HG03565 (cell line): ENCODE measurements around the gene SCGB3A1.

ENCODE experiments used
- ATAC-seq: cut with Tn5 transposase; IDR thresholded peaks from one replicate; pipeline ENCODE4 v1.9.1; 2021; ENCODE audit warnings: mild to moderate bottlenecking, moderate library complexity; ENCODE audit not compliant: unreplicated experiment

Gene SCGB3A1, protein sequence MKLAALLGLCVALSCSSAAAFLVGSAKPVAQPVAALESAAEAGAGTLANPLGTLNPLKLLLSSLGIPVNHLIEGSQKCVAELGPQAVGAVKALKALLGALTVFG

DNA sequence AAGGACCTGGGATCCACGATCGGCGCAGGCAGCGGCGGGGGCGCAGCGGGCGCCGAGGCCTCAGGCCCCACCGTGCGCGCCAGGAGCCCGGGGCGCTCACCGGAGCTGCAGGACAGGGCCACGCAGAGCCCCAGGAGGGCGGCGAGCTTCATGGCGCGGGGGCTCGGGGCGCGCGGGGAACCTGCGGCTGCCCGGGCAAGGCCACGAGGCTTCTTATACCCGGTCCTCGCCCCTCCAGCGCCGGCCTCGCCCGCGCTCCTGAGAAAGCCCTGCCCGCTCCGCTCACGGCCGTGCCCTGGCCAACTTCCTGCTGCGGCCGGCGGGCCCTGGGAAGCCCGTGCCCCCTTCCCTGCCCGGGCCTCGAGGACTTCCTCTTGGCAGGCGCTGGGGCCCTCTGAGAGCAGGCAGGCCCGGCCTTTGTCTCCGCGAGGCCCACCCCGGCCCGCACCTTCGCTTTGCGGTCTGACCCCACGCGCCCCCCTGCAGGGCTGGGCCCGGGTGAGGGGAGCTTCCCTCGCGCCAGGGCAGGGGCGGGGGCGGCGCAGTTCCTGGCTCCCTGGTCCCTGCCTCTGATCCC, at the start of gene SCGB3A1:
TSS of gene SCGB3A1 (minus strand) at position 189 of the 577 bp plus-strand sequence. CDS start at position 152, 37 bp downstream.
- no peak for ATAC-seq

DNA sequence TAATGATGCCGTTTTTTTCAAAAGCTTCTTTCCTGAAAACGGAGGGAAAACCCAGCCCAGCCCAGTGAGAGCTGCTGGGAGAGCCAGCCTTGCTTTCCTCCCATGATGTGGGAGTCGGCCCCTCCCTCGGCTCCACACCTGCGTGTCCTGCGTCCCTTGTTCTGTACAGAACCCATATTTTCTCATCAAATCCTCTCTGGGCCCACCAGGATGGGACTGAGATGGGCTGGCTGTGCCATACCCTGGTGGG, 49.2 kb upstream of the SCGB3A1 start:
- ATAC-seq: no peak

DNA sequence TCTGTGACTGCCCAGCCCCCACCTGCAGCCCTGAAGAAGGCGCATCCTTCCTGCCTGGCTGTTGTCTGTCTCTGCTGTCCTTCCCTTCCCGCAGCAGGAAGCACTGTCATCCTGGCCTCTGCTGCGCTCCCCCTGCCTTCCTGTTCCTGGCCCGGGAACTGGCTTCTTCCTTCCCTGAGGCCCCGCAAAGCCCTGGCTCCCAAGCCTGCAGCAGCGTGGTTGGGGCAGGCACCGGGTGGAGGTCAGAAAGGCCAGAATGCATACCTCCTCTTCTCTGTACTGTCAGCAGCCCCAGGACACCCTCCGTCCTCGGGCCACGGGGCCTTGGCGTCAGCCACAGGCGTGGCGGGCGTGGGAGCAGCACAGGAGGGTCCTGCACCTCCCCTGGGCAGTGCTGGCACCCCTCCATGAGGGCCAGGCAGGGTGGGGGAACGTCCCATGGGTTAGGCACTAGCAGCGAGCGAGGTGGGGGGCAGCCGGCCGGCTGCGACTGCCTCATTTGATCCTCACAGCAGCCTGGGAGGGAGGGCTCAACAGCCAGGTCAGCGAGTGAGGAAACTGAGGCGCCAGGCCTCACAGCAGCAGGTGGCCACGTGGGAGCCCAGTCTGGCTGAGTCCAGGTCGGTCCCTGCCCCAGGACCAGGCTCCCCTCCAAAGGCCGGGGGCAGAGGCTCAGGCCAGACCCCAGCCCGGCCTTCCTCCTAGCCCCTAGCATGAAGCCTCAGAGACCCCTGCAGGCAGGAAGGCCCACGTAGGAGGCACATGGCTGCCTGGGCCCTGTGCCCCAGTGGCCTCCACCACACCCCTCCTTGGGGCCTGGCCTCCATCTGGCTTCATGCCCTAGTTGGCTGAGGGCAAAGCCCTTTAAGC, 48.7 kb upstream of the SCGB3A1 start:
- ATAC-seq: no peak

DNA sequence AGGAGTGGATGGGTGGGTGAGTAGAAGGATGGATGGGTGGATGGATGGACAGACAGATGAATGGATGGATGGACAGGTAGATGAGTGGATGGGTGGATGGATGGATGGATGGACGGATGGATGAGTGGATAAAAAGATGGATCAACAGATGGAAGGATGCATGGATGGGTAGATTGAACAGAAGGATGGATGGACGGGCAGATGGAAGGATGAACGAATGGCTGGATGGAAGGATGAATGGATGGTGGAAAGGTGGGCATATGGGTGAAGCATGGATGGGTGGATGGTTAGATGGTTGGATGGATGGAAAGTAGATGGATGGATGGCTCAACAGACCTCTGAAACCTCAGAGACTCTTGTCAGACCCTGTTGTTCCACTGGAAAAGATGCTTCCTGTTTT, 48.0 kb upstream of the SCGB3A1 start:
- no peak for ATAC-seq

DNA sequence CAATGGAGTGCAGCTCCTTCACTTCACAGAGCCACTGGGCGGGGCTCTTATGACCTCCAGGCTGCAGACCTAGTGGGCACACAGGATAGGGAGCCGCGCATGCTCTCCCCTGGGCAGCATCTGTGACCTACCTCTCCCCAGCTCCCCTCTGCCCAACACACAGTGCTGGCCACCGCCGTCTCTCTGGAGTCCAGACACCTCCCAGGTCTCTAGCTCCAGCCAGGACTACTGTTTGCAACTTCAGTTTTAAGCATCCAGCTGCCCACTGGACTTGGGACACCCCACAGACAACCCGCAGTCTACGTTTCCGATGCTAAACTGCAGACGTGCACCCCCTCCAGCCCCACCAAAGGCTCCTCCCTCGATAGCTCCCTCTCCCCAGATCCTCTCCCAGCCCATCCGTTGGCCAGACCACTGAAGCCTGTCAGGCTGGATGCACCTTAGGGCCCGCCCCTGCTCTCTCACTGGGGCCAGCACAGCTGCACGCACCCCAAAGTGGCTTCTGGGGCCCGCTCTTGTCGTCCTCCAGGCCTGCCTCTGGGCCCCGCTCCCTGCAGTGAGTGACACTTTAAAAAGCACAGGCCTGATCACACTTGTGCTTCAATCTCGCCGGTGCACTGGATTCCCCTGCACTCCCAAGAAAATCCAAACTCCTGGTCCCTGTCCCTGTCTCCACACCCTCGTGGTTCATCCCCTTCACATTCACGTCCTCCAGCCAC, 46.8 kb upstream of the SCGB3A1 start:
- no peak for ATAC-seq

DNA sequence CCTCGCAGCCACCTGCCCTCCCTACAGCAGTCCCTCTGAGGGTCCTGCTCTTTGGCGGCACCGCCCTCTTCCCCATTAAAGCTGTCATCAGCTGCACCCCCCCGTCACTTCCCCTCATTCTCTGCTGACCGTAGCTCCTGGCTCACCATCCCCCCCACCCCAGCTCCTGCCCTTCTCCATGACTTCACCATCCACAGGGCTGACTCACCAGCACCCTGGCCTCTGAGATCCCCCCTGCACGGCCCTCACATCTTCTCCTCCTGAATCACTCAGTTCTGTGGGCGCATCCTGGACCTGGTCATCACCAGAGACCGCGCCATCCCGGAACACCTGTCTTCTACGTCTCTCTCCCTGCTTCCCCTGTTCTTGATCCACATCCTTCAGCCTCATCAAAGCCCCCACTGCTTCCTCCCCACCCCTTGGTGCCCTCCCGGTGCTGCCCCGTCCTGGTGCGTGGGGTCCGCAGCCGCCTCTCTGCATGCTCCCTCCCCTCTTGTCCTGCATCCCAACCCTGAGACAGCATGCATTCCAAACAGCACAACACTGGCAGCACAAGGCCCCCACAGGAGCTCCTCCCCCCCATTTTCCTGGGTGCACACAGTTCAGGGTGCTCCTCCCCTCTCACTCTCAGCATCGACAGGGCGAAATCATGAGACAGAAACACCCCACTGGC, 45.2 kb upstream of the SCGB3A1 start:
- no peak for ATAC-seq

DNA sequence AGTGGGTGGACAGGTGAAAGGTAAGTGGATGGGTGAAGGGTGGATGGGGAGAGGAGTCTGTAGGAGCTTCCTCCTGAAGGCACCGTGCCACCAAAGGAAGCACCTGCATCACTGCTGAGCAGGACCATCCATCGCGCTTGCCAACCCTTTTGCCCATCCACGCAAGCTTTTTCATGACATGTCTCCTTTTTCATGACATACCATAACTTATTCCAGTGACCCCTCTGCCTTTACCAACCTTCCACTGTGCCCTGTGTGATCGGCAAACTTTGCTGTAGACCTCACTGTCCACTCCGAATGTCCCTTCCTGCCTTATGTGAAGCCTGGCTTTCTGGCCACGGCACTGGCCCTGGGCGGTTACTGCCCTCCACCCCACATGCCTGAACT, 44.7 kb upstream of the SCGB3A1 start:
- no peak for ATAC-seq

DNA sequence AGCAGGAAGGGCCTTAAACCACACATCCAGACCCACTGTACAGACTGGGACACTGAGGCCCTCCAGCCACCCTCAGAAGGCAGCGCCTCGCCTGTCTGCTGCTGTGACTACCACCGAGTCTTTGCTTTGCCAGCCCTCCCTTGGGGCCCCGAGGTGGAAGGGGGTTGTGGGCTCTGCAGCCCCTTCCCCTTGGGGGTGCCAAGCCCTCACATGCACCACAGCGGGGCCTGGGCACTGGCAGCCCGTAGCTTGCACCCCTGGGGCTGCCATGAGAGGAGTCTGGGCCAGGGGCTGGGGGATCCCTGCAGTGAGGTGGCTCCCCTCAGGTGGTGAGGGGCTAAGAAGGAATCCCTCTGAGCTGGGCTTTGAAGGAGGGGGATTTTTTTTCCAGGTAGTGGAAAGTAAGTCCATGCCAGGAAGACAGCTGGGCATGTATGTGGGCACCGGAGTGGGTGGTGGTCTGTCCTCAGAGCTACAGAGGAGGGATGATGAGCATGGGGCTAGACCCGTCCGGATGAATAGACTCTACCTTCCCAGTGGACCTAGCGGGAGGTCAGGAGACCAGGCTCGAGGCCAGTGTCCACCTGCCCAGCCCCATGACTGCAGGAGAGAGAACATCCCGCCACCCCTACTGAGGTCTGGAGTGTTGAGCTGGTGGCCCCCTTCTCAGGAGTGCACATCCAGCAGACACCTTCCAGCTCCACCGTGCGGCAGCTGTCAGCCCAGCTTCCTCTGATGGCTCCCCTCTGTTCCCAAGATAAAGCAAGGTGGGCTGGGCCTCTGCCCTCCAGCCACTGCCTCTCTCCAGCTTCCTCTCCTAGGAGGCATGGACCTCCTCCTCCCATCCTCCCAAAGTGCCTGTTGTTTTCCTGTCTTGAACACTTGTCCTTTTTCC, 42.2 kb upstream of the SCGB3A1 start:
- ATAC-seq: no peak

DNA sequence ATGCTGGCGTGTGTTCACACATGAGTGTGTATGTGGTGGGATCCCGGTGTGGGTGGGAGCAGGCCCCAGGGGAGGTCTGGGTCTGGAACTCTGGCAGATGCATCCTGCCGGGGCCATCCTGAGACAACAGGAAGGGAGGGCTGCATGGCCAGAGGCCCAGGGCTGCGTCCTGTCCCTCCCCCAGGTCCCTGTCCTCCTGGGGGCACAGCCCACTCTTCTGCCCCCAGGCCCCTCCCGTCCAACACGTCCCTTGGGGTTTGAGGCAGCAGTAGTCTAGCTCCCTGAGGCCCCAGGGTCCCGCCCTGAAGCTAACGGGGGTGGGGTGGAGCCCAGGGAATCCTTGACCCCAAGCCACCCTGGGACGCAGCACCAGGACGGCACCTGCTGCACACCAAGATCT, 41.5 kb upstream of the SCGB3A1 start:
- no peak for ATAC-seq

DNA sequence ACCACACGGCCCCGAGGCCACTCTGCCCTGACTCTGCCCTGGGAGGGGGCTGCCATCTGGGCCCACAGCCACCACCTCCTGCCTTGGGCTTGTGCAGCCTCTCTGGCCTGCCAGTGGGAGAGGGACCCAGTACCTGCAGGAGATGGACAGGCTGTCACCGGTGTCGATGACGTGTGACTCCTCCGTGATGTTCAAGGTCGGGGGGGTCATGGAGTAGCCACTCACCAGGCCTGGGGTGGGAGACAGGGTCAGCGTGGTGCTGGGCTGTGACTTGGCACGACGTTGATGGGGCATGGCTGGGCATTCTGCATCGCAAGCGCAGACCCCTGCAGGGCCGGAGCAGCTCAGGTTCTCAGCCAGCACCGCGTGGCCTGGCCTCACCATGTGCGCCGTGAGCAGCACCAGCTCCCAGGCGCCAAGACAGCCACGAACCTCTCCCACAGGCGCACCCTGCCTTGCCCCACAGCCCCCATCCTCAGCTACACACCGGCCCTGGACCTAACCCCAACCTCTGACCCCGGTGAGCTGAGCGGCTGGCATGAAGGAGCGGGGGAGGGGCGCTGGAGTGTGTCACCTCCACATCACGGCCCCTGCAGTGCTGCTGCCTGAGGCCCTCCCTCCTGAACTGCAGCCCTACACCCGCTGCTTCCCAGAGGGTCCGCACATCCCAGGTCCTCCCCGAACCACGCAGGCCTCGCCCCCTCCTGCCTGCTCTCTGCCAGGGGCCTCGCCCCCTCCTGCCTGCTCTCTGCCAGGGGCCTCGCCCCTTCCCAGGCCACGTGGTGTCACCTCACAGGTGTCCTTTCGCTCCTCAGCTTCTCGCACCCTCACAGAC, 40.5 kb upstream of the SCGB3A1 start:
- no peak for ATAC-seq

DNA sequence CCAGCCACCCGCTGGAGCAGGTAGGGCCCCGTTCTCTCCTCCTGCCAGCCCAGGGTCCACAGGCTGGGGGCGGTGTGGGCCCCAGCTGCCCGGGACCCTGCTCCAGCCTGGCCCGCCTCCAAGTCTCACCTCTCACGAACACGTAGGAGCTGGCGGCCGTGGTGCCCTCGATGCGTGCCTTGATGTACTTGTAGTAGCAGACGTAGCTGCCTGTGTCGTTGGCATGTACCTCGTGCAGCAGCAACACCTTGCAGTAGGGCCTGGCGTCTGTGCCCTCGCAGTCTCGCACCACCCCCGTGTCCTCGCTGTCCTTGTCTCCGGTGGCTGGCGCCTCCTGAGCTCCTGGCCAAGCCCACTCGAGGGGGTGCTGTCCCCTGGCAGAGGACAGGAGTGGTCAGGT, 39.1 kb upstream of the SCGB3A1 start:
- no peak for ATAC-seq

DNA sequence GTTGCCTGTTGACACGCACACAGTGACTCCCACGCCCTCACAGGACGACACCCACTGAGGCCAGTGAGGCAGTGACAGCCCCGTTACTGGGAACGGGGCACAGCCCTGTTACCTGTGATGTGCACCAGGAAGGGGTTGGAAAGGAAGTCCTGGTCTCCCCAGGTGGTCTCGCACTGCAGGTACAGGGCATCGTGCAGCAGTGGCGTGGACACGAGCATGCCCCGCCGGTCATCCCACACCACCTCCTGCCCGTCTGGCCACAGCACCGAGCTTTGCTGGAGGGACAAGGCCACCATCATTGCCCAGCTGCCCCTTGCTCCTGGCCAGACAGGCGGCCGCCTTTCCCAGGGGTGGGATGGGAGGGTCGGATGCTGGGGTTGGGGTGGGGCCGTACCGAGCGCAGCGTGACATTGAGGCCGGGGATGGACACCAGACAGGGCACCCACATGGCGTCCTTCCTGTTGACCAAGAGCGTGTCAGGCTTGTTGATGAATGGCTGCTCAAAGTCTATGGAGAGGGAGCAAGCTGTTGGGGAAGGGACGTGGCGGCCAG, 38.6 kb upstream of the SCGB3A1 start:
- no peak for ATAC-seq

DNA sequence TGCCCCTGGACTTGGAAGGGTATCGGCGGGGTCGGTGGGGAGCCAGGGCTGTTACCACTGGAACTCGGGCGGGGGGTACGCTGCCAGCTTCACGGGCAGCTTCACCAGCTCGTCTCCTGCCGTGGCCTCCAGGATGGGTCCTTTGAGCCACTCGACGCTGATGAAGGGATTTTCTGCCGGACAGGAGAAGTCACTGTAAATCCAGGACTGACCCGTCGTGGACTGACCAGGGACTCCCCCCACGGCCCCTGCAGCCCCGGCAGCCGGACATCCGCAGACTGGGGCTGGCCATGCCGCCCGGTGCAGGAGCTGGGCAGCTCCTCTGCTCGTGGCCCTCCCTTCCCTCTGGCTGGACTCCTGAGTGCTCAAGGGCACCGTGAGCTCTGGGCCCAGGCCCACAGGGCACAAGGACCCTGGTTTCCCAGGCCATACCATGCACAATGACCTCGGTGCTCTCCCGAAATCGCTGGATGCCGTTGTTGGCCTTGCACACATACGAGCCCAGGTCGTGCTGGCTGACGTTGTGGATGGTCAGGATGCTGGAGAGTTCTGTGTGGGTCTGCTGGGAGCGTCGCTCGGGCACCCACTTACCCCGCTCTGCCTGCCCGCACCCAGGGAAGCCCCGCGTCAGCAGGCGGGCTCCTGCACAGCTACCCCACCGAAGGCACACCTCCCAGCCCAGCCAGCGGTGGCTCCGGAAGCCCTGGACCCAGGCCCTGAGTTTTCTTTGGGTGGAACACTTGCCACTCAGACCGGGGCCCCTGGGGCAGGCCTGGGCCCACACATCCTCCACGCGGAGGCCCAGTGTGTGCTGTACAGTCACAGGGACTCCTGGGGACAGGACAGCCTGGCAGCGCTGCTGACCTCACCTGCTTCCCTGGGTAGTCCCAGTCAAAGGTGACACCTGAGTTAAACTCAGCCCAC, 37.8 kb upstream of the SCGB3A1 start:
- no peak for ATAC-seq

DNA sequence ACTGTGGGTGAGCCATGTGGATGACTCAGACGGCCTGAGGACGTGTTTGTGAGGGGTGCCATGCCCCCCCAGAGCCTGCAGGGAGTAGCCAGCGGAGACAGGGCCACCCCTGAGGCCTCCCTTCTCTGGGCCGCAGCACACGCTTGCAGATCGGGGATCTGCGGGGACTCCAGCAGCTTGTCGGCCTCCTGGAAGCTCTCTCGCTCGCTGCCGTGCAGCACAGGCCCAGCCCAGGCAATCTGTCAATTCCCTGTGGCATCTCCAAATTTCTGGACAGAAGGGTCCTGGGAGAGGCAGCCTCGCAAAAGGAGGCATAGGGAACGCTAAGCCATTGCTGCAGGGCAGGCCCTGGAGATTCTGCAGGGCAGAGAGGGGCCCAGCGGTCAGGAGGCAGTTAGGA, 36.9 kb upstream of the SCGB3A1 start:
- no peak for ATAC-seq

DNA sequence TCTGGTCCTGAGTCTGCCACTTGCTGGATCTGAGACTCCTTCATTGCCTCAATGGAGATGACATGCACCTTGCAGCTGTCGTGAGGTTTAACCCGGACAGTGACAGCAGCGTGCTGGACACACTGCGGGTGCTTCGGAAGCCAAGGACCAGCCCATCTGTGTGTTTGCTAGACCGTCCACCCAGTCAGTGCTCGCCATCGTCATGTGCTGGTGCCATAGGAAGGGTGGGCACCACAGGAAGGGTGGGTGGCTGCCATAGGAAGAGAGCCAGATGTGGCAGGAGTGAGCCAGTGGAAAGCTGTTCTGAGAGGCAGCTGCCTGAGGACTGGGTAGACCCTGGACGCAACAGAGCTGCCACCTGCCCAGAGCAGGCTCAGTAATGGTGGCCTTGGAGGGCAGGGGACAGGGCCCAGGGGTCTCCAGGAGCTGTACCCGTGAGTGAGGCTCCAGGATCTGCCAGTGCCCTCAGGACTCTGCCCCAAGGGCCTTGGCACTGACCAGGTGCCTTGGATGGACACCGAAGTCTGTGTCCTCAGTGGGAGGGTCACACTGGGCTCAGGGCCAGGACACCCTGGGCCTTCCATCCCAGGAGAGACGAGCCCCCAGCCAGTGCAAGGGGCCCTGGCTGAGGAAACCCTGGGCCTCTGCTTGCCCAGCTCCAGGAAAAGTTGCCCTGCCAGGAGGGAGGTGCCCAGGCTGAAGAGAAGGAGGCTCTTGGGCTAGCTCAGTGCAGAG, 36.3 kb upstream of the SCGB3A1 start:
- ATAC-seq: no peak

DNA sequence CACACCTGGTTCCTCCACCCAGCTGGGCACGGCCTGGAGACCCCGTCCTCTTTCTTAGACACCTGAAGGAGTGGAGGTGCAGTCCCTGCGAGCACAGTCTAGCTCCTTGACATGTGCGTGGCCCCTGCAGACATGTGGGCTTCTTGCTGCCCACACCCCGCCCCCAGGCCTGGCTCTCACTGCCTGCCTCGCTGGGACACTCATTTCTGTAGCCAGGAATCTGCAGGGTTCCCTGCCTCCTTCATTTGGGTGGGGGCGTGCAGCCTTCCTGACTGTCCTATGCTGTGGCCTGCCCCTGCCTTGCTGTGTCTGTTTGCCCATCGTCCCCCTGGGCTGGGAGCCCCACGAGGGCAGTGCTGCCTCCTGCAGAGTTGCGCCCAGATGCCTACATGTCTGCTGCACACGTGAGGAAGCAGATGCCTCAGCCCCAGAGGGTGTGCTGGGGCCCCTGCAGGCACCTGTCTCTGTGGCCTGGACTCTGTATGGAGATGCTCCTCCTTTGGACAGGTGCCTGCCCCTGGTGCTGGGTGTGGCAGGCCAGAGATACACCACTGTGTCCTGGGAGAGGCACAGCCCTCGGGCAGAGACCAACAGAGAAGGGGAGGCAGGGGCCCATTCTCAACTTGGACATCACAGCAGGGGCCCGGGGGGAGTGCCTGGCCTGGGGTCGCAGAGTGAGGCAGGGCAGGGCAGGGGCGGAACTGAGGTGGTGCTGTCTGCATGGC, 35.5 kb upstream of the SCGB3A1 start:
- ATAC-seq: no peak
